Endothelial cell (in vitro differentiated cells): ENCODE data around the gene HERC3. TPM values are rescaled to one million over a fixed set of nuclear protein-coding genes. Genes with fewer than 3 reads are reported as not detected.

Experiments used
- DNase-seq: peaks from one replicate; pipeline ENCODE4 v3.0.0; 2021; ENCODE audit warnings: low spot score
- H3K27ac Mint-ChIP-seq: one replicate; pipeline ENCODE4 v1.8.0; 2021; ENCODE audit warnings: mixed read lengths, inconsistent platforms; ENCODE audit not compliant: unreplicated experiment
- H3K27me3 Mint-ChIP-seq: one replicate; pipeline ENCODE4 v1.8.0; 2021; ENCODE audit warnings: mild to moderate bottlenecking, moderate library complexity, mixed read lengths, inconsistent platforms; ENCODE audit not compliant: unreplicated experiment
- H3K36me3 Mint-ChIP-seq: one replicate; pipeline ENCODE4 v1.8.0; 2021; ENCODE audit warnings: mild to moderate bottlenecking, low read depth, mixed read lengths, inconsistent platforms; ENCODE audit not compliant: unreplicated experiment
- H3K4me1 Mint-ChIP-seq: one replicate; pipeline ENCODE4 v1.8.0; 2021; ENCODE audit warnings: mild to moderate bottlenecking, mixed read lengths, inconsistent platforms; ENCODE audit not compliant: unreplicated experiment
- H3K4me3 Mint-ChIP-seq: one replicate; pipeline ENCODE4 v1.8.0; 2021; ENCODE audit warnings: mild to moderate bottlenecking, mixed read lengths, inconsistent platforms; ENCODE audit not compliant: unreplicated experiment
- H3K9me3 Mint-ChIP-seq: one replicate; pipeline ENCODE4 v1.8.0; 2021; ENCODE audit warnings: mixed read lengths, inconsistent platforms; ENCODE audit not compliant: unreplicated experiment
- total RNA-seq: library from RNA; stranded (reverse); fragmentation: NEBNext Ultra II Directional; extraction: Animal tissue kit (Norgen Biotek cat#: 25700); gene quantifications from one replicate; pipeline ENCODE4 v1.2.1, GENCODE V29; 2021; ENCODE audit not compliant: unreplicated experiment
- TF ChIP-seq, protein P1 (sequence below): fragments of 200-600 bp; sonication (generic); IDR thresholded peaks from one replicate; pipeline ENCODE4 v1.5.0; 2021; ENCODE audit warnings: antibody characterized with exemption; ENCODE audit not compliant: unreplicated experiment

HERC3 gene
- total RNA-seq, 1 donor from 2014 or later = 8.0 TPM

- Mint-ChIP-seq H3K9me3 (no peaks in the 10 kb centered on the region), H3K4me3 (no peak overlapping the region), H3K4me1 (no peaks in the 10 kb centered on the region), H3K27ac (no peak overlapping the region), H3K27me3 (no peaks in the 10 kb centered on the region), H3K36me3 (no peaks in the 10 kb centered on the region)
- TF ChIP-seq, protein P1, sequence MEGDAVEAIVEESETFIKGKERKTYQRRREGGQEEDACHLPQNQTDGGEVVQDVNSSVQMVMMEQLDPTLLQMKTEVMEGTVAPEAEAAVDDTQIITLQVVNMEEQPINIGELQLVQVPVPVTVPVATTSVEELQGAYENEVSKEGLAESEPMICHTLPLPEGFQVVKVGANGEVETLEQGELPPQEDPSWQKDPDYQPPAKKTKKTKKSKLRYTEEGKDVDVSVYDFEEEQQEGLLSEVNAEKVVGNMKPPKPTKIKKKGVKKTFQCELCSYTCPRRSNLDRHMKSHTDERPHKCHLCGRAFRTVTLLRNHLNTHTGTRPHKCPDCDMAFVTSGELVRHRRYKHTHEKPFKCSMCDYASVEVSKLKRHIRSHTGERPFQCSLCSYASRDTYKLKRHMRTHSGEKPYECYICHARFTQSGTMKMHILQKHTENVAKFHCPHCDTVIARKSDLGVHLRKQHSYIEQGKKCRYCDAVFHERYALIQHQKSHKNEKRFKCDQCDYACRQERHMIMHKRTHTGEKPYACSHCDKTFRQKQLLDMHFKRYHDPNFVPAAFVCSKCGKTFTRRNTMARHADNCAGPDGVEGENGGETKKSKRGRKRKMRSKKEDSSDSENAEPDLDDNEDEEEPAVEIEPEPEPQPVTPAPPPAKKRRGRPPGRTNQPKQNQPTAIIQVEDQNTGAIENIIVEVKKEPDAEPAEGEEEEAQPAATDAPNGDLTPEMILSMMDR = no peak
- DNase-seq = no peak
These were observed 81.6 kb downstream of the HERC3 start for GRCh38 chr4:88673886-88674285.

- no peaks in the 10 kb centered on the region for H3K36me3 Mint-ChIP-seq
- no peak overlapping the region for H3K4me3 Mint-ChIP-seq
- no peaks in the 10 kb centered on the region for H3K27me3 Mint-ChIP-seq
- no peak overlapping the region for H3K27ac Mint-ChIP-seq
- no peak for DNase-seq
- H3K4me1 Mint-ChIP-seq = no peaks in the 10 kb centered on the region
- TF ChIP-seq, protein P1 = no peak
- no peaks in the 10 kb centered on the region for H3K9me3 Mint-ChIP-seq
These were observed 82.3 kb downstream of the HERC3 start for GRCh38 chr4:88674565-88674964.

- no peaks in the 10 kb centered on the region for H3K36me3 Mint-ChIP-seq
- no peak overlapping the region for H3K27ac Mint-ChIP-seq
- H3K4me1 Mint-ChIP-seq = no peaks in the 10 kb centered on the region
- no peaks in the 10 kb centered on the region for H3K9me3 Mint-ChIP-seq
- DNase-seq = no peak
- TF ChIP-seq, protein P1 = no peak
- H3K27me3 Mint-ChIP-seq = no peaks in the 10 kb centered on the region
- no peak overlapping the region for H3K4me3 Mint-ChIP-seq
These were observed 82.7 kb downstream of the HERC3 start for GRCh38 chr4:88674979-88675378.

GRCh38 chr4:88675543-88675942 is 83.3 kb downstream of the HERC3 start:
- H3K27ac Mint-ChIP-seq = no peak overlapping the region
- no peaks in the 10 kb centered on the region for H3K4me1 Mint-ChIP-seq
- DNase-seq = no peak
- TF ChIP-seq, protein P1 = no peak
- no peak overlapping the region for H3K4me3 Mint-ChIP-seq
- no peaks in the 10 kb centered on the region for H3K9me3 Mint-ChIP-seq
- no peaks in the 10 kb centered on the region for H3K27me3 Mint-ChIP-seq
- no peaks in the 10 kb centered on the region for H3K36me3 Mint-ChIP-seq

DNA sequence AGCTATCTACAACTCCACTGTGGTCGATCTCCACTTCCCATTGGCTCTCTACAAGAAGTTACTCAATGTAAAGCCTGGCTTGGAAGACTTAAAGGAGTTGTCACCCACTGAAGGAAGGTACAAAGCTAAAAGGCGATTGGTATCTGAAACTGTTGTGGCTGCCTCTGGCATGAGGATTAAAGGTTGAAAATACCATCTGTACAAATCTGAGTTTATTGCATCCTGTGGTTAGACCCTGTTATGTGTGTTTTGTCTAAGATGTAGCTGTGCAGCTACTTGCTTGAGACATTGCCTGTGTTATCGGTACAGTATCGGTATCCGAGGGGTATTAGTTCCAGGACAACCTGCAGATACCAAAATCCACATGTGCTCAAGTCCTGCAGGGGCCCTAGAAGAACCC is 88.9 kb downstream of the HERC3 start:
- no peaks in the 10 kb centered on the region for H3K4me1 Mint-ChIP-seq
- no peaks in the 10 kb centered on the region for H3K27me3 Mint-ChIP-seq
- TF ChIP-seq, protein P1 = no peak
- H3K4me3 Mint-ChIP-seq = no peak overlapping the region
- no peaks in the 10 kb centered on the region for H3K9me3 Mint-ChIP-seq
- DNase-seq = no peak
- H3K27ac Mint-ChIP-seq = no peak overlapping the region
- no peaks in the 10 kb centered on the region for H3K36me3 Mint-ChIP-seq
